Activated effector memory CD4-positive, alpha-beta T cell treated with Interleukin-2 at 50 U/mL for 16 hours (primary cell): Measurements from ENCODE around the gene ZNF132.

Source experiments
- DNase-seq: peaks from one replicate; pipeline ENCODE4 v3.0.0-alpha.2; 2020

ZNF132 gene

DNA sequence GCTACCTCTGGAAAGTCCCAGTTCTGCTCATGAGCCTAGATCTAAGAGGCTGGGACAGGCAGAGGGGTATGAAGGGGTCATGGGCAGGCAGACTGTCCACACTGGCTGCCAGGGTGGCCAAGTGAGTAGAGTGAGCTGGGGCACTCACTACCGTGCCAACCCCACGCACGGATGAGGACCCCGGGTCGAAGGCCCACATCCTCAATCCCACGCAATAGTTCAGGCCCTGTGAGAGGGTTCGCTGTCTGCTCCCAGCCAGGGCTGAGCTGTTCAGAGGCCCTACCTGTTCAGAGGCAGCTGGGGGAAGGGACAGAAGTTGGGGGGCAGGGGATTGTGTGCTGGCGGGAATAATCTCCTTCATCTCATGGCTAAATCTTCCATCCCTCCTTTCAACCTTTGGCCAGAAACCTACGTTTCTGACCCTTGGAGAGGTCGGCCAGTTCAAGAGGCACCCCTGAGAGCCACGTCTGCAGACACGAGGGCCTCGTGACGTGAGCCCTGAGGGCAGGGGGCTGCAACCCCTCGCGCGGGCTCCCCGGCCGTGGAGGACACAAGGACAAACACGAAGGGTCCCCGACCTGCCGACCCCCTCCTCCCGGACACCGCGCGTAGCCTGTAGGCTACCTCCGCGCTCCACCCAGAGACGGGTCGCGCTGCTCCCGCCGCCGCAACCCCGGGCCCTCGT is 53.9 kb downstream of the ZNF132 start:
- no peak for DNase-seq

DNA sequence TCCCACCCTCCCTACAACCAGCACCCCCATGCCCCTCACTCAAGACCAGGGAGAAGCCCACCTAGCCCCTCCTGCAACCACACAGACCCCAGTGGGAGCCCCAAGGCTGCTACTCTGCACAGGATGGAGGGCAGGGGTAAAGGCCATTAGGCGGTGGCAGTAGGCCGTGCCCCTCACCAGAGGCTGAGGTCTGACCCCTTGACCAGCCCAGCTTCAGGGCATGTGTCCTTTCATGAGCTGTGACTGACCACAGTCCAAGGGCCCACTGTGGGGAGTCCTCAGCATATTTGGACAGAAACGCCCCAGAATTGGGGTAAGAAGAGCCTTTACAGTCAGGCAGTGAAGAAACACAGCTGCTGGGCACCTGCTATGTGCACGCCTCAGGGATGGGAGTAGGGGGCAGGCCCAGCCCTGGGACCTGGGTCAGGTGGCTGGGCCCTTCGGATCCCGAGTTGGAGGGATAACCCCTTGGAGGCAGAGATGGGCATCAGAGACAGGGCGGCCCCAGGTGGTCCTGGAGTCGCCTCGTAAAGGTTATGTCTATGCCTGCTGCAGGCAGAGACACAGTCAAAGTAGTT is 54.6 kb downstream of the ZNF132 start:
- DNase-seq = no peak

DNA sequence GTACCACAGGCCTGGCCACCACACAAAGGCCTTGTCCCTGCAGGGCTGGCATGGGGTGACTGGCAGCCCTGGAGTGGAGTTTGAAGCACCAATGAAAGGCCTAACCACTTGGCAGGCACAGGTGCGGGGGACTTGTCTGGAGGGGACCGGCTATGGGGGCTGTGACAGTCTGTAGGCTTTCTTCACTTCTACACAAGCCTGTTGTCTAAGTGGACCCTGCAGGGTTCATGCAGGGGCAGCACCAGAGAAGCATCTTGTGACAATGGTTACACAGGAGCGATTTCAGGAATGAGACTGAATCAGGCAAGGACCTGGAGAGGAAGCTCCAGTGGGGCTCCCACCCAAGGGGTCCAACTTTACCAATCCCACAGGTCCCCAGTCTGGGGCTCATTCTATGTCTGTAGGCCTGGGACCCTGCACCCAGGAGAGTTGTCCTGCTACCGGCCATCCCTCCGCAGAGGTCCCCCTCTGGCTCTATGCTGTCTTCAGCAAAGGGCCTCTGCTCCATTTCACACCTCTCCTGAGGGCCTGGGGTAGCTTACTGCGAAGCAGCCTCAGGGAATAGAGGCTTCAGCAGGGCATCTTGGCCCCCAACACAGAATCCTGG is 56.9 kb downstream of the ZNF132 start:
- no peak for DNase-seq
